HG02840 (cell line): ENCODE measurements around the gene LHX5.
A peak's percentile ranks its signal among the peaks of the same experiment; 100 is the strongest.

ENCODE experiments used
- ATAC-seq: cut with Tn5 transposase; IDR thresholded peaks from one replicate; pipeline ENCODE4 v1.9.1; 2021; ENCODE audit warnings: mild to moderate bottlenecking, moderate library complexity, moderate number of reproducible peaks; ENCODE audit not compliant: unreplicated experiment, low FRiP score

The LHX5 gene

GRCh38 chr12:113443030-113443539 lies 28.6 kb downstream of the LHX5 start:
- ATAC-seq = no peak

GRCh38 chr12:113440947-113441782 lies 30.5 kb downstream of the LHX5 start:
- ATAC-seq = no peak

GRCh38 chr12:113440336-113440735 lies 31.3 kb downstream of the LHX5 start:
- no peak for ATAC-seq

GRCh38 chr12:113439606-113440030 lies 32.1 kb downstream of the LHX5 start:
- no peak for ATAC-seq

GRCh38 chr12:113439301-113439597 lies 32.4 kb downstream of the LHX5 start:
- ATAC-seq = no peak

- no peak for ATAC-seq
These were observed 33.0 kb downstream of the LHX5 start for GRCh38 chr12:113438523-113439300.

- ATAC-seq = no peak
These were observed 34.0 kb downstream of the LHX5 start for GRCh38 chr12:113437729-113438100.

- no peak for ATAC-seq
These were observed 34.5 kb downstream of the LHX5 start for GRCh38 chr12:113436993-113437728.

GRCh38 chr12:113436586-113436985 lies 35.1 kb downstream of the LHX5 start:
- no peak for ATAC-seq

GRCh38 chr12:113435367-113435766 lies 36.3 kb downstream of the LHX5 start:
- ATAC-seq = no peak

GRCh38 chr12:113432986-113433385 lies 38.7 kb downstream of the LHX5 start:
- ATAC-seq = no peak

- no peak for ATAC-seq
These were observed 43.2 kb downstream of the LHX5 start for GRCh38 chr12:113428482-113428881.

GRCh38 chr12:113427882-113428281 lies 43.8 kb downstream of the LHX5 start:
- ATAC-seq = no peak

GRCh38 chr12:113425960-113426453 lies 45.7 kb downstream of the LHX5 start:
- ATAC-seq = no peak

GRCh38 chr12:113424915-113425823 lies 46.5 kb downstream of the LHX5 start:
- ATAC-seq = no peak

GRCh38 chr12:113424456-113424855 lies 47.2 kb downstream of the LHX5 start:
- no peak for ATAC-seq

GRCh38 chr12:113422886-113423669 lies 48.6 kb downstream of the LHX5 start:
- peak; percentile 13 for ATAC-seq

GRCh38 chr12:113422030-113422885 lies 49.4 kb downstream of the LHX5 start, which contains the start of gene SDSL:
SDSL (plus strand) TSS chr12:113422380; CDS start chr12:113427983, 5,603 bp downstream.
- peak; percentile 62 for ATAC-seq
